Naive thymus-derived CD8-positive, alpha-beta T cell (primary cell): Measurements from ENCODE around the gene MVD. TPM values are rescaled to one million over a fixed set of nuclear protein-coding genes. Genes with fewer than 3 reads are reported as not detected.
"Not testable (repeated sequence)": the region's sequence is repeated elsewhere in the genome, so short reads cannot be mapped to it uniquely, and the experiment has no call there.

ENCODE experiments used
- ATAC-seq, 2 donors: fragments of 150-1000 bp; cut with Tn5 transposase in 1 of 2; sonication (Bioruptor Pico), chemical (Tn5 transposase) in 1 of 2; 1 replicate in 1 of 2; 2 replicates in 1 of 2; pipeline ENCODE4 v1.10.0; 2021; ENCODE audit warnings: mild to moderate bottlenecking in 2 of 2, moderate library complexity in 2 of 2
- POLR2A ChIA-PET: fragments of 350-600 bp; sonication (Branson Sonifier 250); formaldehyde crosslinking; loops from one replicate; lab custom pipeline; 2021; ENCODE audit warnings: antibody characterized with exemption; lab: Charles Lee
- DNase-seq, 10 donors: peaks; one replicate each; pipeline versions ENCODE4 v3.0.0 to v3.0.0-alpha.2; 2020 to 2022
- H3K27ac Mint-ChIP-seq, 10 donors: one replicate each; pipeline ENCODE4 v1.8.0; 2020 to 2022; ENCODE audit warnings: mild to moderate bottlenecking in 10 of 10, mixed read lengths in 10 of 10, moderate library complexity in 4 of 10, inconsistent platforms in 1 of 10
- H3K27me3 Mint-ChIP-seq, 5 donors: one replicate each; pipeline ENCODE4 v1.8.0; 2021 to 2022; ENCODE audit warnings: mixed read lengths in 5 of 5
- H3K36me3 Mint-ChIP-seq, 3 donors: one replicate each; pipeline ENCODE4 v1.8.0; 2020 to 2022; ENCODE audit warnings: mixed read lengths in 3 of 3, mild to moderate bottlenecking in 2 of 3, inconsistent platforms in 1 of 3
- H3K4me1 Mint-ChIP-seq, 4 donors: one replicate each; pipeline ENCODE4 v1.8.0; 2021 to 2022; ENCODE audit warnings: mixed read lengths in 4 of 4
- H3K4me3 Mint-ChIP-seq, 10 donors: one replicate each; pipeline ENCODE4 v1.8.0; 2020 to 2022; ENCODE audit warnings: mild to moderate bottlenecking in 10 of 10, mixed read lengths in 10 of 10, moderate library complexity in 6 of 10, inconsistent platforms in 1 of 10
- H3K9me3 Mint-ChIP-seq, 9 donors: one replicate each; pipeline ENCODE4 v1.8.0; 2020 to 2022; ENCODE audit warnings: mixed read lengths in 9 of 9, mild to moderate bottlenecking in 3 of 9, inconsistent platforms in 1 of 9, moderate library complexity in 1 of 9
- polyA plus RNA-seq, 3 donors: library from polyadenylated mRNA; unstranded; fragments of 300-500 nt; fragmentation: Illumina TruSeq; gene quantifications; one replicate each; pipeline ENCODE4 v1.2.3, GENCODE V29; 2021
- total RNA-seq, 8 experiments: library from RNA in 2 of 8; stranded (reverse) in 2 of 8; gene quantifications; one replicate each; pipeline ENCODE4 v1.2.3 and lab custom pipeline; 2021 to 2026

MVD gene
- total and polyA plus RNA-seq, 5 experiments from 2014 or later = 14.4 to 42.7 (median 20.4) TPM

GRCh38 chr16:88676502-88677242 lies 13.8 kb upstream of the MVD start:
- no peaks in the 10 kb centered on the region for H3K9me3 Mint-ChIP-seq

GRCh38 chr16:88673716-88674379 lies 11.0 kb upstream of the MVD start:
- no peak overlapping the region for H3K4me3 Mint-ChIP-seq
- ATAC-seq = no peak
- no peak for DNase-seq
- H3K27ac Mint-ChIP-seq = peak overlapping the region in 1 of 10 donors; percentile 7
- no peaks in the 10 kb centered on the region for H3K9me3 Mint-ChIP-seq
- H3K27me3 Mint-ChIP-seq = no peaks in the 10 kb centered on the region
- POLR2A ChIA-PET = interaction anchor here (0.5 kb wide), 1 partner anchor 85 kb away, joined by 3 read pairs; no protein-coding TSS in a partner anchor
- H3K36me3 Mint-ChIP-seq = peaks cover 0 to 4% (median 0%) of the 10 kb centered on the region in 3 donors
- no peaks in the 10 kb centered on the region for H3K4me1 Mint-ChIP-seq

More at GRCh38 chr16:88676502-88677242, 13.8 kb upstream of the MVD start:
- ATAC-seq (no peak), DNase-seq (no peak)
- H3K36me3 Mint-ChIP-seq = peaks cover 0 to 9% (median 4%) of the 10 kb centered on the region in 3 donors
- H3K4me3 Mint-ChIP-seq = no peak overlapping the region
- H3K27me3 Mint-ChIP-seq = no peaks in the 10 kb centered on the region
- no peak overlapping the region for H3K27ac Mint-ChIP-seq
- H3K4me1 Mint-ChIP-seq = peaks cover 2 to 17% (median 11%) of the 10 kb centered on the region in 4 donors
- POLR2A ChIA-PET = no interaction called here

- Mint-ChIP-seq H3K9me3 (no peaks in the 10 kb centered on the region), H3K4me1 (no peaks in the 10 kb centered on the region), H3K36me3 (peaks cover 0 to 3% (median 0%) of the 10 kb centered on the region in 3 donors), H3K27me3 (no peaks in the 10 kb centered on the region), H3K27ac (no peak overlapping the region), H3K4me3 (no peak overlapping the region)
- POLR2A ChIA-PET = interaction anchor here (1.2 kb wide), 1 partner anchor 9 kb away, joined by 9 read pairs; no protein-coding TSS in a partner anchor
- ATAC-seq (no peak), DNase-seq (no peak)
Measured at GRCh38 chr16:88672776-88673175, 9.9 kb upstream of the MVD start.

DNA sequence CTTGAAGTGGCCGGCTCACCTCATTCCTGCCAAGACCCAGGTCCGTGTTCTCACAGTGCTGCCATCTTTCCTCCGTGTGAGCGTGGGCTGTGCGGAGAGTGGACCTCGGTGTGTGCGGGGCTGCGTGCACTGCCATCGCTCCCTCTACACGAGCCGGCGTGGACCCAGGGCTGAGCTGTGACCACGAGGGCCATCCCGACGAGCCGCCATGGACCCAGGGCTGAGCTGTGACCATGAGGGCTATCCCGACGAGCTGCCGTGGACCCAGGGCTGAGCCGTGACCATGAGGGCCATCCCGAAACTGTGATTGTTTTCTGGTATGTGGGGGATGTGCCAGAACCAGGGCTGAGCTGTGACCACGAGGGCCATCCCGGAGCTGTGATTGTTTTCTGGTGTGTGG lies 8.9 kb upstream of the MVD start:
- Mint-ChIP-seq H3K9me3 (no peaks in the 10 kb centered on the region), H3K27me3 (no peaks in the 10 kb centered on the region), H3K27ac (no peak overlapping the region), H3K36me3 (peaks cover 0 to 3% (median 0%) of the 10 kb centered on the region in 3 donors), H3K4me3 (no peak overlapping the region), H3K4me1 (no peaks in the 10 kb centered on the region)
- POLR2A ChIA-PET = interaction anchor here (1.2 to 1.4 kb wide), 2 partner anchors 10 to 13 kb away, joined by 3 to 9 read pairs; no protein-coding TSS in a partner anchor
- DNase-seq (no peak), ATAC-seq (no peak)

GRCh38 chr16:88669980-88670379 lies 7.1 kb upstream of the MVD start:
- H3K9me3 Mint-ChIP-seq = no peaks in the 10 kb centered on the region
- POLR2A ChIA-PET = interaction anchor here (0.7 to 1.2 kb wide), 4 partner anchors 11 to 619 kb away, joined by 3 read pairs; no protein-coding TSS in a partner anchor
- H3K27ac Mint-ChIP-seq = no peak overlapping the region
- H3K36me3 Mint-ChIP-seq = peaks cover 0 to 3% (median 3%) of the 10 kb centered on the region in 3 donors
- ATAC-seq = no peak
- H3K4me1 Mint-ChIP-seq = peaks cover 0 to 5% (median 2%) of the 10 kb centered on the region in 4 donors
- no peak overlapping the region for H3K4me3 Mint-ChIP-seq
- no peaks in the 10 kb centered on the region for H3K27me3 Mint-ChIP-seq
- no peak for DNase-seq

DNA sequence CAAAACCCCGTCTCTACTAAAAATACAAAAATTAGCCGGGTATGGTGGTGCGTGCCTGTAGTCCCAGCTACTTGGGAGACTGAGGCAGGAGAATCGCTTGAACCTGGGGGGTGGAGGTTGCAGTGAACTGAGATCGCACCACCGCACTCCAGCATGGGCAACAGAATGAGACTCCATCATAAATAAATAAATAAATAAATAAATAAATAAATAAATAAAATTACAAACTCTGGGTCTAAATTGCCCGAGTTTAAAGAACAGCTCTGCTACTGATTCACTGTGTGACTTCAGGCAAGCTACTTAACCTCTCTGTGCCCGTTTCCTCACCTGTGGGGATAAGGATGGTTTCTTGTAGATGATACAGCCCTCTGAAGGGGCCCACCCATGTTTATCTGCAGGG lies 6.6 kb upstream of the MVD start:
- not testable (repeated sequence) for H3K4me1 Mint-ChIP-seq, H3K27me3 Mint-ChIP-seq, H3K4me3 Mint-ChIP-seq, H3K36me3 Mint-ChIP-seq, ATAC-seq, H3K27ac Mint-ChIP-seq, DNase-seq, H3K9me3 Mint-ChIP-seq
- POLR2A ChIA-PET = interaction anchor here (0.7 kb wide), 1 partner anchor 20 kb away, joined by 3 read pairs; no protein-coding TSS in a partner anchor

DNA sequence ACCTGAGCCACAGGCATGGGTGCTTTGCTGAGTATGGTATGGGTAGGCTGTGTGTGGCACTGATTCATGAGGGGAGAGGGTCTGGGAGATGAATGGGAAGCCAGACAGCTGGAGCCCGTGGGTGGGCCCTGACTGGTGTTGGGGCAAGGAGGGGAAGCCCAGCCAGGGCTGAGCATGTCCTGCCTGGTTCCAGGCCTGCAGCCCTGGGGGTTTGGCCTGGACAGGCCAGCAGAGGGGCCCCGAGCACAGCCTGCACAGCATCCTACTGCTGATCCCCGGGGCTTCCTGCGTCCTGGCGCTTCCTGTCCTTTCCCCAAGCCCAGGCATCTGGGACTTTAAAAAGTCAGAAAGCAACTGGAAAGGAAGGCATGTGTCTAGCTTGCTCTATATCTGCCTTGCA lies 4.6 kb upstream of the MVD start:
- peaks cover 0 to 3% (median 3%) of the 10 kb centered on the region in 3 donors for H3K36me3 Mint-ChIP-seq
- H3K27ac Mint-ChIP-seq = peak overlapping the region in 2 of 10 donors; percentile 8 to 88
- ATAC-seq (no peak), DNase-seq (no peak)
- peaks cover 0 to 15% (median 7%) of the 10 kb centered on the region in 4 donors for H3K4me1 Mint-ChIP-seq
- peaks cover 0 to 2% (median 0%) of the 10 kb centered on the region in 5 donors for H3K27me3 Mint-ChIP-seq
- no peak overlapping the region for H3K4me3 Mint-ChIP-seq
- H3K9me3 Mint-ChIP-seq = no peaks in the 10 kb centered on the region
- POLR2A ChIA-PET = no interaction called here

GRCh38 chr16:88665570-88665969 lies 2.7 kb upstream of the MVD start:
- H3K36me3 Mint-ChIP-seq = peaks cover 0 to 3% (median 3%) of the 10 kb centered on the region in 3 donors
- peaks cover 5 to 25% (median 18%) of the 10 kb centered on the region in 4 donors for H3K4me1 Mint-ChIP-seq
- no peak for ATAC-seq
- H3K9me3 Mint-ChIP-seq = no peaks in the 10 kb centered on the region
- peak overlapping the region in 2 of 10 donors; percentile 43 to 74 for H3K27ac Mint-ChIP-seq
- H3K4me3 Mint-ChIP-seq = no peak overlapping the region
- POLR2A ChIA-PET = interaction anchor here (2.6 to 3.9 kb wide), 3 partner anchors 16 to 38 kb away, joined by 9 to 67 read pairs (median 15); partner anchors contain the start of genes CTU2, CYBA and RNF166
- peaks cover 0 to 2% (median 0%) of the 10 kb centered on the region in 5 donors for H3K27me3 Mint-ChIP-seq
- DNase-seq = no peak

GRCh38 chr16:88665148-88665547 lies 2.3 kb upstream of the MVD start:
- Mint-ChIP-seq H3K9me3 (no peaks in the 10 kb centered on the region), H3K4me3 (peak overlapping the region in 9 of 10 donors; percentile 3 to 92 (median 53)), H3K4me1 (peaks cover 5 to 27% (median 18%) of the 10 kb centered on the region in 4 donors), H3K36me3 (peaks cover 0 to 3% (median 3%) of the 10 kb centered on the region in 3 donors), H3K27me3 (peaks cover 0 to 2% (median 0%) of the 10 kb centered on the region in 5 donors), H3K27ac (peak overlapping the region in 5 of 10 donors; percentile 11 to 71 (median 32))
- ATAC-seq (no peak), DNase-seq (no peak)
- POLR2A ChIA-PET = interaction anchor here (2.6 to 3.9 kb wide), 3 partner anchors 15 to 39 kb away, joined by 9 to 67 read pairs (median 15); partner anchors contain the start of genes CTU2, CYBA and RNF166

GRCh38 chr16:88662222-88662842 lies 559 bp downstream of the MVD start:
- peak in 1 of 2 donors; percentile 4 for ATAC-seq
- Mint-ChIP-seq H3K27ac (peak overlapping the region; percentile 53 to 96 (median 92)), H3K4me1 (peaks cover 5 to 31% (median 18%) of the 10 kb centered on the region in 4 donors), H3K27me3 (peaks cover 0 to 2% (median 0%) of the 10 kb centered on the region in 5 donors), H3K36me3 (peaks cover 0 to 3% (median 0%) of the 10 kb centered on the region in 3 donors), H3K4me3 (peak overlapping the region; percentile 82 to 93 (median 90)), H3K9me3 (no peaks in the 10 kb centered on the region)
- POLR2A ChIA-PET = interaction anchor here (0.6 to 3.9 kb wide), 8 partner anchors 13 to 119 kb away, joined by 3 to 67 read pairs (median 4); partner anchors contain the start of genes CTU2, CYBA, RNF166 and ZC3H18
- DNase-seq = peak in 1 of 10 donors; percentile 18

- peak overlapping the region in 8 of 10 donors; percentile 1 to 92 (median 48) for H3K4me3 Mint-ChIP-seq
- peak overlapping the region in 7 of 10 donors; percentile 4 to 95 (median 37) for H3K27ac Mint-ChIP-seq
Measured at GRCh38 chr16:88661468-88661867, 1.4 kb downstream of the MVD start.

More at GRCh38 chr16:88661468-88661867, 1.4 kb downstream of the MVD start:
- Mint-ChIP-seq H3K36me3 (peaks cover 0 to 4% (median 0%) of the 10 kb centered on the region in 3 donors), H3K9me3 (no peaks in the 10 kb centered on the region), H3K4me1 (peaks cover 5 to 31% (median 18%) of the 10 kb centered on the region in 4 donors), H3K27me3 (peaks cover 0 to 2% (median 0%) of the 10 kb centered on the region in 5 donors)
- no peak for ATAC-seq
- no peak for DNase-seq
- POLR2A ChIA-PET = interaction anchor here (0.6 kb wide), 1 partner anchor 10 kb away, joined by 3 read pairs; no protein-coding TSS in a partner anchor
